Hepatic stellate cell (primary cell): ENCODE results near the gene SZRD1.
"Not testable (repeated sequence)": the region's sequence is repeated elsewhere in the genome, so short reads cannot be mapped to it uniquely, and the experiment has no call there.

ENCODE experiments used
- DNase-seq: peaks from one replicate; pipeline ENCODE4 v3.0.0; 2011; ENCODE audit warnings: low spot score

Gene SZRD1

GRCh38 chr1:16366722-16367257 lies at the start of gene SZRD1:
SZRD1 (plus strand) TSS chr1:16367242; CDS start chr1:16367258, 16 bp downstream.
- DNase-seq: peak; percentile 92

- no peak for DNase-seq
Measured at GRCh38 chr1:16318555-16318954, 48.5 kb upstream of the SZRD1 start.

GRCh38 chr1:16321176-16321867 lies 45.7 kb upstream of the SZRD1 start:
- DNase-seq: no peak

GRCh38 chr1:16324456-16324890 lies 42.6 kb upstream of the SZRD1 start:
- peak; percentile 46 for DNase-seq

GRCh38 chr1:16326833-16327404 lies 40.1 kb upstream of the SZRD1 start:
- DNase-seq: no peak

- DNase-seq: no peak
Measured at GRCh38 chr1:16334655-16335340, 32.2 kb upstream of the SZRD1 start.

- no peak for DNase-seq
Measured at GRCh38 chr1:16338961-16339360, 28.1 kb upstream of the SZRD1 start.

GRCh38 chr1:16340673-16341072 lies 26.4 kb upstream of the SZRD1 start:
- no peak for DNase-seq

GRCh38 chr1:16342331-16343062 lies 24.5 kb upstream of the SZRD1 start:
- DNase-seq: no peak

GRCh38 chr1:16343276-16343675 lies 23.8 kb upstream of the SZRD1 start:
- not testable (repeated sequence) for DNase-seq

- peak; percentile 65 for DNase-seq
Measured at GRCh38 chr1:16348414-16349182, 18.4 kb upstream of the SZRD1 start.

GRCh38 chr1:16349847-16350406 lies 17.1 kb upstream of the SZRD1 start:
- no peak for DNase-seq

- no peak for DNase-seq
Measured at GRCh38 chr1:16351456-16351993, 15.5 kb upstream of the SZRD1 start.

- peak; percentile 92 for DNase-seq
Measured at GRCh38 chr1:16351994-16352841, 14.8 kb upstream of the SZRD1 start, which contains the start of gene FBXO42. FBXO42 (minus strand) TSS chr1:16352480; CDS start chr1:16315418, 37,062 bp downstream.

- DNase-seq: no peak
Measured at GRCh38 chr1:16352842-16353535, 14.1 kb upstream of the SZRD1 start.

GRCh38 chr1:16354619-16355018 lies 12.4 kb upstream of the SZRD1 start:
- no peak for DNase-seq

GRCh38 chr1:16356867-16357266 lies 10.2 kb upstream of the SZRD1 start:
- no peak for DNase-seq

GRCh38 chr1:16365146-16365498 lies 1.9 kb upstream of the SZRD1 start:
- DNase-seq: not testable (repeated sequence)

GRCh38 chr1:16367258-16367967 lies 371 bp downstream of the SZRD1 start:
- no peak for DNase-seq
